Hepatocyte (in vitro differentiated cells): ENCODE data around the gene ERICH6. TPM values are rescaled to one million over a fixed set of nuclear protein-coding genes. Genes with fewer than 3 reads are reported as not detected.

Experiments used
- DNase-seq: peaks from one replicate; pipeline ENCODE4 v3.0.0-alpha.2; 2016; ENCODE audit warnings: low spot score
- H2AFZ ChIP-seq: fragments of 200-600 bp; sonication (generic); 2 replicates; pipeline ENCODE4 v1.6.0; 2016; ENCODE audit warnings: antibody characterized with exemption, mild to moderate bottlenecking
- H3K27ac ChIP-seq: fragments of 200-600 bp; sonication (generic); 2 replicates; pipeline ENCODE4 v1.5.1; 2016; ENCODE audit warnings: mild to moderate bottlenecking
- H3K27me3 ChIP-seq: fragments of 200-600 bp; sonication (generic); 2 replicates; pipeline ENCODE4 v1.6.1; 2016
- H3K36me3 ChIP-seq: fragments of 200-600 bp; sonication (generic); replicated peaks from 2 replicates; pipeline ENCODE4 v1.5.1; 2016; ENCODE audit warnings: low read depth; ENCODE audit not compliant: insufficient read depth
- H3K4me1 ChIP-seq: fragments of 200-600 bp; sonication (generic); 2 replicates; pipeline ENCODE4 v1.5.1; 2016; ENCODE audit warnings: mild to moderate bottlenecking, moderate library complexity; ENCODE audit not compliant: insufficient read depth
- H3K4me2 ChIP-seq: fragments of 200-600 bp; sonication (generic); 2 replicates; pipeline ENCODE4 v1.6.0; 2016
- H3K4me3 ChIP-seq: fragments of 200-600 bp; sonication (generic); 2 replicates; pipeline ENCODE4 v1.5.1; 2016; ENCODE audit warnings: mild to moderate bottlenecking
- H3K79me2 ChIP-seq: fragments of 200-600 bp; sonication (generic); 2 replicates; pipeline ENCODE4 v1.6.0; 2017; ENCODE audit warnings: mild to moderate bottlenecking
- H3K9me2 ChIP-seq: fragments of 200-600 bp; sonication (generic); replicated peaks from 2 replicates; pipeline ENCODE4 v1.6.0; 2017; ENCODE audit warnings: mild to moderate bottlenecking; ENCODE audit not compliant: insufficient read depth
- H3K9me3 ChIP-seq: fragments of 200-600 bp; sonication (generic); 2 replicates; pipeline ENCODE4 v1.5.1; 2016; ENCODE audit warnings: low read depth, mild to moderate bottlenecking
- H4K20me1 ChIP-seq: fragments of 200-600 bp; sonication (generic); 2 replicates; pipeline ENCODE4 v1.6.0; 2016; ENCODE audit warnings: mild to moderate bottlenecking; ENCODE audit not compliant: insufficient read depth, poor library complexity, severe bottlenecking
- CTCF ChIP-seq: fragments of 200-600 bp; sonication (generic); IDR thresholded peaks from 2 replicates; pipeline ENCODE4 v1.5.1; 2016; ENCODE audit warnings: antibody characterized with exemption, mild to moderate bottlenecking; ENCODE audit not compliant: poor library complexity
- EZH2 ChIP-seq: fragments of 200-600 bp; sonication (generic); IDR thresholded peaks from 2 replicates; pipeline ENCODE4 v1.6.1; 2016; ENCODE audit warnings: antibody characterized with exemption, mild to moderate bottlenecking, borderline replicate concordance
- EZH2phosphoT487 ChIP-seq: fragments of 200-600 bp; sonication (generic); IDR thresholded peaks from one replicate; pipeline ENCODE4 v1.6.1; 2018; ENCODE audit warnings: antibody characterized with exemption, mild to moderate bottlenecking, low read depth, moderate library complexity; ENCODE audit not compliant: unreplicated experiment, severe bottlenecking
- WGBS: methylation state at CpG from one replicate; pipeline ENCODE4 v1.1.6; 2016; ENCODE audit warnings: low lambda C conversion rate; ENCODE audit errors: missing lambda C conversion rate; 5-methylcytosine and 5-hydroxymethylcytosine counted together
- polyA plus RNA-seq: library from polyadenylated mRNA; unstranded; fragments of >200 nt; fragmentation: Nextera tagmentation; extraction: Ambion mirVana; gene quantifications from 2 replicates; pipeline ENCODE4 v1.2.1, GENCODE V29; 2016
- total RNA-seq: library from RNA; depleted of rRNA; stranded (reverse); fragments of >200 nt; gene quantifications from 2 replicates; pipeline ENCODE4 v1.2.3, GENCODE V29; 2014

ERICH6 gene
- total and polyA plus RNA-seq, 2 experiments from 2014 or later, result not detected

GRCh38 chr3:150656316-150656715, 47.4 kb downstream of the ERICH6 start:
- H3K4me1 ChIP-seq, result no peaks in the 10 kb centered on the region
- H2AFZ ChIP-seq, result no peak overlapping the region
- H3K27me3 ChIP-seq, result no peaks in the 10 kb centered on the region
- no peaks in the 10 kb centered on the region for H3K9me2 ChIP-seq
- 87% methylated on average over 4 of the region's 4 CpGs for WGBS
- no peak overlapping the region for H3K27ac ChIP-seq
- H3K9me3 ChIP-seq, result no peaks in the 10 kb centered on the region
- H3K4me3 ChIP-seq, result no peak overlapping the region
- no peak overlapping the region for H3K4me2 ChIP-seq
- TF ChIP-seq EZH2 (no peak), EZH2phosphoT487 (no peak), CTCF (no peak)
- H3K79me2 ChIP-seq, result no peaks in the 10 kb centered on the region
- H4K20me1 ChIP-seq, result no peaks in the 10 kb centered on the region
- no peak for DNase-seq
- H3K36me3 ChIP-seq, result no peaks in the 10 kb centered on the region

GRCh38 chr3:150653110-150653561, 50.6 kb downstream of the ERICH6 start:
- Histone ChIP-seq H2AFZ (no peak overlapping the region), H3K79me2 (no peaks in the 10 kb centered on the region), H3K4me3 (no peak overlapping the region), H3K27ac (no peak overlapping the region), H3K9me3 (no peaks in the 10 kb centered on the region), H3K27me3 (no peaks in the 10 kb centered on the region), H3K4me2 (no peak overlapping the region), H4K20me1 (no peaks in the 10 kb centered on the region), H3K4me1 (no peaks in the 10 kb centered on the region), H3K36me3 (no peaks in the 10 kb centered on the region), H3K9me2 (no peaks in the 10 kb centered on the region)
- 95% methylated on average over 4 of the region's 4 CpGs for WGBS
- no peak for DNase-seq
- no peak for TF ChIP-seq EZH2phosphoT487
- TF ChIP-seq CTCF, result no peak
- no peak for TF ChIP-seq EZH2

GRCh38 chr3:150640256-150640655, 63.5 kb downstream of the ERICH6 start:
- no peak overlapping the region for H3K4me3 ChIP-seq
- H3K27ac ChIP-seq, result no peak overlapping the region
- H3K4me1 ChIP-seq, result no peaks in the 10 kb centered on the region
- H2AFZ ChIP-seq, result no peak overlapping the region
- no peaks in the 10 kb centered on the region for H3K27me3 ChIP-seq
- H3K36me3 ChIP-seq, result no peaks in the 10 kb centered on the region
- H3K4me2 ChIP-seq, result no peak overlapping the region
- over 99% methylated on average over 12 of the region's 12 CpGs for WGBS
- no peaks in the 10 kb centered on the region for H3K9me2 ChIP-seq
- no peaks in the 10 kb centered on the region for H3K9me3 ChIP-seq
- no peaks in the 10 kb centered on the region for H4K20me1 ChIP-seq
- no peaks in the 10 kb centered on the region for H3K79me2 ChIP-seq
- no peak for TF ChIP-seq EZH2
- TF ChIP-seq CTCF, result no peak
- no peak for TF ChIP-seq EZH2phosphoT487
- DNase-seq, result no peak

- H3K9me3 ChIP-seq, result no peaks in the 10 kb centered on the region
- H3K4me1 ChIP-seq, result no peaks in the 10 kb centered on the region
- H3K79me2 ChIP-seq, result no peaks in the 10 kb centered on the region
- no peaks in the 10 kb centered on the region for H3K9me2 ChIP-seq
- no peak overlapping the region for H2AFZ ChIP-seq
- no peaks in the 10 kb centered on the region for H4K20me1 ChIP-seq
- no peak overlapping the region for H3K4me2 ChIP-seq
- H3K36me3 ChIP-seq, result no peaks in the 10 kb centered on the region
- H3K4me3 ChIP-seq, result no peak overlapping the region
- H3K27ac ChIP-seq, result no peak overlapping the region
- no peak for DNase-seq
- 89% methylated on average over 5 of the region's 5 CpGs for WGBS
- no peaks in the 10 kb centered on the region for H3K27me3 ChIP-seq
- TF ChIP-seq EZH2phosphoT487, result no peak
- TF ChIP-seq CTCF, result no peak
- TF ChIP-seq EZH2, result no peak
Measured at GRCh38 chr3:150639262-150639661, 64.5 kb downstream of the ERICH6 start.
